HCT116 (cell line): Measurements from ENCODE around the gene MOB3B. TPM values are rescaled to one million over a fixed set of nuclear protein-coding genes. Genes with fewer than 3 reads are reported as not detected.

Experiments
- ATAC-seq: fragments of 200-7000 bp; cut with Tn5 transposase; 2 replicates; pipeline ENCODE4 v1.9.1; 2020; ENCODE audit warnings: mild to moderate bottlenecking, moderate library complexity
- BruUV-seq: library from RNA; stranded (reverse); fragments of 400-500 nt; replicated peaks from 2 replicates; lab custom pipeline; 2021; lab: Mats Ljungman, UMichigan
- CTCF ChIA-PET: fragments of 300-600 bp; sonication (Branson Sonifier 250); formaldehyde crosslinking; loops from one replicate; lab custom pipeline; 2021; ENCODE audit warnings: antibody characterized with exemption; lab: Charles Lee
- POLR2A ChIA-PET: fragments of 300-600, 350-600 bp; sonication (Branson Sonifier 250); formaldehyde crosslinking; loops from one replicate; lab custom pipeline; 2021; ENCODE audit warnings: antibody characterized with exemption; lab: Charles Lee
- RAD21 ChIA-PET, 2 experiments: fragments of 300-600 bp; sonication (Branson Sonifier 250); formaldehyde crosslinking; loops; one replicate each; lab custom pipeline; 2023; ENCODE audit warnings: low total read pairs in 2 of 2; ENCODE audit not compliant: uncharacterized antibody in 2 of 2, unreplicated experiment in 2 of 2, low non-redundant PET in 1 of 2; lab: Charles Lee
- DNase-seq: peaks from one replicate; pipeline ENCODE4 v3.0.0-alpha.2; 2010; ENCODE audit warnings: low read depth, low spot score
- H2AFZ ChIP-seq: fragments of 200-600 bp; shearing (Covaris generic), sonication (generic); 2 replicates; pipeline ENCODE4 v1.6.1; 2017; ENCODE audit warnings: low read depth, mixed run types, mixed read lengths, antibody characterized with exemption, low read length; ENCODE audit not compliant: poor library complexity, severe bottlenecking
- H3K27ac ChIP-seq: 2 replicates; pipeline ENCODE4 v1.5.1; 2012; ENCODE audit warnings: low read depth, low read length
- H3K27me3 ChIP-seq: fragments of 200-600 bp; sonication (generic); 2 replicates; pipeline ENCODE4 v1.6.1; 2016; ENCODE audit warnings: mixed run types, low read length, mixed read lengths; ENCODE audit not compliant: insufficient read depth
- H3K36me3 ChIP-seq, 2 experiments: fragments of 200-500 bp in 1 of 2; fragments of 200-600 bp in 1 of 2; sonication (Bioruptor generic) in 1 of 2; sonication (generic) in 1 of 2; 2 replicates each; pipeline versions ENCODE4 v1.5.1 to v1.6.1; 2014 to 2016; ENCODE audit warnings: low read length in 2 of 2, inconsistent platforms in 1 of 2, mixed read lengths in 1 of 2, mixed run types in 1 of 2; ENCODE audit not compliant: insufficient read depth in 2 of 2, control insufficient read depth in 1 of 2
- H3K4me1 ChIP-seq, 2 experiments: fragments of 200-600 bp in 1 of 2; sonication (generic) in 1 of 2; 2 replicates each; pipeline versions ENCODE4 v1.5.1 to v1.6.1; 2012 to 2017; ENCODE audit warnings: low read length in 2 of 2, inconsistent platforms in 1 of 2, mild to moderate bottlenecking in 1 of 2, mixed read lengths in 1 of 2, mixed run types in 1 of 2, moderate library complexity in 1 of 2; ENCODE audit not compliant: insufficient read depth in 2 of 2, control insufficient read depth in 1 of 2
- H3K4me2 ChIP-seq: fragments of 200-600 bp; sonication (generic); 2 replicates; pipeline ENCODE4 v1.6.1; 2017; ENCODE audit warnings: mixed run types, low read length, mixed read lengths
- H3K4me3 ChIP-seq, 2 experiments: fragments of 200-600 bp in 1 of 2; sonication (generic) in 1 of 2; replicated peaks in 1 of 2; 2 replicates each; pipeline ENCODE4 v1.5.1; 2011 to 2016; ENCODE audit warnings: low read length in 2 of 2, control low read depth in 1 of 2, low read depth in 1 of 2, mild to moderate bottlenecking in 1 of 2, mixed read lengths in 1 of 2, mixed run types in 1 of 2
- H3K79me2 ChIP-seq: fragments of 200-600 bp; sonication (generic); 2 replicates; pipeline ENCODE4 v1.6.1; 2017; ENCODE audit warnings: mild to moderate bottlenecking, mixed run types, low read length, moderate library complexity, mixed read lengths; ENCODE audit not compliant: insufficient read depth
- H3K9ac ChIP-seq: fragments of 200-600 bp; sonication (generic); 2 replicates; pipeline ENCODE4 v1.6.1; 2016; ENCODE audit warnings: low read length, mixed read lengths
- H3K9me2 ChIP-seq: fragments of 200-600 bp; sonication (generic), shearing (Covaris generic); 2 replicates; pipeline ENCODE4 v1.6.1; 2017; ENCODE audit warnings: mixed run types, mild to moderate bottlenecking, moderate library complexity; ENCODE audit not compliant: insufficient read depth
- H3K9me3 ChIP-seq, 2 experiments: fragments of 200-500 bp in 1 of 2; fragments of 200-600 bp in 1 of 2; sonication (Bioruptor generic) in 1 of 2; sonication (generic) in 1 of 2; 2 replicates each; pipeline ENCODE4 v1.6.1; 2014 to 2017; ENCODE audit warnings: low read length in 2 of 2, mixed read lengths in 2 of 2, inconsistent platforms in 1 of 2, low read depth in 1 of 2, mild to moderate bottlenecking in 1 of 2, mixed run types in 1 of 2, moderate library complexity in 1 of 2; ENCODE audit not compliant: control insufficient read depth in 1 of 2, insufficient read depth in 1 of 2
- H4K20me1 ChIP-seq: fragments of 200-600 bp; sonication (generic), shearing (Covaris generic); 2 replicates; pipeline ENCODE4 v1.6.1; 2017; ENCODE audit warnings: mixed run types, mild to moderate bottlenecking, moderate library complexity; ENCODE audit not compliant: insufficient read depth
- CBX3 ChIP-seq: IDR thresholded peaks from 2 replicates; pipeline ENCODE4 v1.6.1; 2012; ENCODE audit warnings: low read depth
- ELF1 ChIP-seq: IDR thresholded peaks from 2 replicates; pipeline ENCODE4 v1.6.1; 2012; ENCODE audit warnings: low read depth, borderline replicate concordance
- EZH2 ChIP-seq: fragments of 200-600 bp; sonication (generic); IDR thresholded peaks from 2 replicates; pipeline ENCODE4 v1.6.1; 2017; ENCODE audit warnings: antibody characterized with exemption, mixed run types
- FOSL1 ChIP-seq: IDR thresholded peaks from 2 replicates; pipeline ENCODE4 v1.6.1; 2012; ENCODE audit warnings: low read depth
- POLR2AphosphoS5 ChIP-seq: IDR thresholded peaks from 2 replicates; pipeline ENCODE4 v1.6.1; 2011; ENCODE audit warnings: mild to moderate bottlenecking, low read depth, low read length, moderate library complexity
- RAD21 ChIP-seq: IDR thresholded peaks from 2 replicates; pipeline ENCODE4 v1.6.1; 2012; ENCODE audit warnings: low read depth, mild to moderate bottlenecking
- SIN3A ChIP-seq: IDR thresholded peaks from 2 replicates; pipeline ENCODE4 v1.6.1; 2012; ENCODE audit warnings: low read depth
- SP1 ChIP-seq: IDR thresholded peaks from 2 replicates; pipeline ENCODE4 v1.6.1; 2012; ENCODE audit warnings: low read depth
- TCF7L2 ChIP-seq: IDR thresholded peaks from 2 replicates; pipeline ENCODE4 v1.7.0; 2011; ENCODE audit warnings: borderline replicate concordance, inconsistent platforms; ENCODE audit not compliant: insufficient read depth, insufficient read length; ENCODE audit errors: extremely low read depth
- intact Hi-C: fragments of 100-400 bp; cut with micrococcal nuclease; formaldehyde crosslinking; loops from 2 replicates; pipeline ENCODE4 v1.10.0; 2022
- total RNA-seq: library from RNA; stranded (reverse); gene quantifications from one replicate; pipeline ENCODE4 v1.2.1, GENCODE V29; 2021; ENCODE audit not compliant: unreplicated experiment

The MOB3B gene
- total RNA-seq, 1 experiment from 2014 or later, result 1.2 TPM

- H3K9ac ChIP-seq, result no peak overlapping the region
- no peaks in the 10 kb centered on the region for H3K36me3 ChIP-seq
- CTCF ChIA-PET, result no interaction called here
- H4K20me1 ChIP-seq, result no peaks in the 10 kb centered on the region
- no peaks in the 10 kb centered on the region for H3K9me3 ChIP-seq
- H3K4me2 ChIP-seq, result no peak overlapping the region
- H3K9me2 ChIP-seq, result no peaks in the 10 kb centered on the region
- intact Hi-C loops, result no loop called here
- no peak overlapping the region for H3K4me3 ChIP-seq
- DNase-seq (no peak), ATAC-seq (no peak)
- no peak overlapping the region for H3K27ac ChIP-seq
- TF ChIP-seq ELF1 (no peak), FOSL1 (no peak), POLR2AphosphoS5 (no peak), CBX3 (no peak), SIN3A (no peak), TCF7L2 (no peak), EZH2 (no peak), SP1 (no peak)
- TF ChIP-seq, all 23 proteins: peak for 0
- Histone ChIP-seq H3K79me2 (no peaks in the 10 kb centered on the region), H3K27me3 (no peaks in the 10 kb centered on the region), H3K4me1 (no peaks in the 10 kb centered on the region), H2AFZ (no peak overlapping the region)
- ChIA-PET POLR2A (no interaction called here), RAD21 (no interaction called here)
- BruUV-seq, result no TSS peak
Observed at GRCh38 chr9:27471366-27471765, 58.2 kb downstream of the MOB3B start.

GRCh38 chr9:27470291-27470856 is 59.2 kb downstream of the MOB3B start:
- intact Hi-C loops, result no loop called here
- no peak for TF ChIP-seq RAD21
- no peaks in the 10 kb centered on the region for H3K9me2 ChIP-seq
- DNase-seq (no peak), ATAC-seq (no peak)
- no peak overlapping the region for H3K4me3 ChIP-seq
- no peaks in the 10 kb centered on the region for H3K27me3 ChIP-seq
- H3K79me2 ChIP-seq, result no peaks in the 10 kb centered on the region
- no peak overlapping the region for H2AFZ ChIP-seq
- H3K9me3 ChIP-seq, result no peaks in the 10 kb centered on the region
- no peak overlapping the region for H3K27ac ChIP-seq
- no TSS peak for BruUV-seq
- RAD21 ChIA-PET, result no interaction called here
- H4K20me1 ChIP-seq, result no peaks in the 10 kb centered on the region
- CTCF ChIA-PET, result no interaction called here
- no peaks in the 10 kb centered on the region for H3K36me3 ChIP-seq
- no peak overlapping the region for H3K9ac ChIP-seq
- no peak overlapping the region for H3K4me2 ChIP-seq
- H3K4me1 ChIP-seq, result no peaks in the 10 kb centered on the region
- POLR2A ChIA-PET, result no interaction called here
